Measurements from ENCODE around the gene TC2N.

GRCh38 chr14:91847693-91848092 is 19.6 kb downstream of the TC2N start:
- no peak for TF ChIP-seq POLR2A (IDR thresholded peaks at IDR 0.05; ENCODE audit: low read depth, low read length)
- TF ChIP-seq CTCF (IDR thresholded peaks at IDR 0.05; ENCODE audit: extremely low read depth in 1 of 2, insufficient read depth in 1 of 2, low read depth in 1 of 2, low read length in 2 of 2): no peak
- no peak for TF ChIP-seq EZH2 (IDR thresholded peaks at IDR 0.05; ENCODE audit: borderline replicate concordance, low read depth, low read length, severe bottlenecking)
- TF ChIP-seq POLR2AphosphoS5 (IDR thresholded peaks at IDR 0.05; ENCODE audit: insufficient read depth, low read depth, low read length): no peak
- no peak for TF ChIP-seq MAX (IDR thresholded peaks at IDR 0.05; ENCODE audit: insufficient read depth, insufficient read length)
- TF ChIP-seq JUN (IDR thresholded peaks at IDR 0.05; ENCODE audit: borderline replicate concordance, insufficient read depth, insufficient read length, low read depth): no peak

Data from endothelial cell of umbilical vein (primary cell).